WTC11 (cell line): ENCODE data around the gene SPRR2F.

Experiments
- IRF2 ChIP-seq: sonication (generic); formaldehyde crosslinking; IDR thresholded peaks from 2 replicates; pipeline ENCODE4 v1.8.0; 2022; ENCODE audit warnings: low read depth, missing genetic modification reagents, borderline replicate concordance
- TF ChIP-seq, protein P1 (sequence below): sonication (generic); formaldehyde crosslinking; IDR thresholded peaks from 2 replicates; pipeline ENCODE4 v1.8.1; 2022; ENCODE audit warnings: low read depth, missing genetic modification reagents, borderline replicate concordance

DNA sequence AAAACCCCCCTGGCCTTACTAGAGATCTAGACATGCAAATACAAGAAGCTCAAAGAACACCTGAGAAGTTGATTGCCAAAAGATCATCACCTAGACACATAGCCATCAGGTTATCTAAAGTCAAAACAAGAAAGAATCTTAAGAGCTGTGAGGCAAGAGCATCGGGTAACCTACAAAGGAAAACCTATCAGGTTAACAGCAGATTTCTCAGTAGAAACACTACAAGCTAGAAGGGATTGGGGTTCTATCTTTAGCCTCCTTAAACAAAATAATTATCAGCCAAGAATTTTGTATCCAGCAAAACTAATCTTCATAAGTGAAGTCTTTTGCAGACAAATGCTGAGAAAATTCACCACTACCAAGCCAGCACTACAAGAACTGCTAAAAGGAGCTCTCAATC lies 12.2 kb upstream of the SPRR2F start:
- no peak for TF ChIP-seq IRF2
- TF ChIP-seq, protein P1, sequence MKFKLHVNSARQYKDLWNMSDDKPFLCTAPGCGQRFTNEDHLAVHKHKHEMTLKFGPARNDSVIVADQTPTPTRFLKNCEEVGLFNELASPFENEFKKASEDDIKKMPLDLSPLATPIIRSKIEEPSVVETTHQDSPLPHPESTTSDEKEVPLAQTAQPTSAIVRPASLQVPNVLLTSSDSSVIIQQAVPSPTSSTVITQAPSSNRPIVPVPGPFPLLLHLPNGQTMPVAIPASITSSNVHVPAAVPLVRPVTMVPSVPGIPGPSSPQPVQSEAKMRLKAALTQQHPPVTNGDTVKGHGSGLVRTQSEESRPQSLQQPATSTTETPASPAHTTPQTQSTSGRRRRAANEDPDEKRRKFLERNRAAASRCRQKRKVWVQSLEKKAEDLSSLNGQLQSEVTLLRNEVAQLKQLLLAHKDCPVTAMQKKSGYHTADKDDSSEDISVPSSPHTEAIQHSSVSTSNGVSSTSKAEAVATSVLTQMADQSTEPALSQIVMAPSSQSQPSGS (CRISPR knock-in tag), result no peak
